Stomach (tissue), 4 donors: ENCODE data around the gene SORCS1.

ENCODE experiments used
- CTCF ChIP-seq, 7 experiments: fragments of 450-650 bp in 4 of 7; fragments of 200-600 bp in 3 of 7; sonication (generic) in 3 of 7; IDR thresholded peaks; one replicate each; pipeline ENCODE4 v1.5.1; 2016 to 2019; ENCODE audit warnings: antibody characterized with exemption in 7 of 7, control low read depth in 2 of 7, mild to moderate bottlenecking in 1 of 7
- EP300 ChIP-seq: sonication (generic); formaldehyde crosslinking; IDR thresholded peaks from one replicate; pipeline ENCODE4 v1.6.1; 2017; ENCODE audit warnings: antibody characterized with exemption
- POLR2A ChIP-seq, 4 donors: fragments of 450-650 bp; IDR thresholded peaks; one replicate each; pipeline ENCODE4 v1.6.1; 2016; ENCODE audit warnings: antibody characterized with exemption in 4 of 4, control low read depth in 2 of 4, mild to moderate bottlenecking in 1 of 4, moderate library complexity in 1 of 4
- POLR2AphosphoS5 ChIP-seq, 3 donors: sonication (generic); formaldehyde crosslinking; IDR thresholded peaks; one replicate each; pipeline ENCODE4 v1.6.1; 2016; ENCODE audit warnings: antibody characterized with exemption in 3 of 3

DNA sequence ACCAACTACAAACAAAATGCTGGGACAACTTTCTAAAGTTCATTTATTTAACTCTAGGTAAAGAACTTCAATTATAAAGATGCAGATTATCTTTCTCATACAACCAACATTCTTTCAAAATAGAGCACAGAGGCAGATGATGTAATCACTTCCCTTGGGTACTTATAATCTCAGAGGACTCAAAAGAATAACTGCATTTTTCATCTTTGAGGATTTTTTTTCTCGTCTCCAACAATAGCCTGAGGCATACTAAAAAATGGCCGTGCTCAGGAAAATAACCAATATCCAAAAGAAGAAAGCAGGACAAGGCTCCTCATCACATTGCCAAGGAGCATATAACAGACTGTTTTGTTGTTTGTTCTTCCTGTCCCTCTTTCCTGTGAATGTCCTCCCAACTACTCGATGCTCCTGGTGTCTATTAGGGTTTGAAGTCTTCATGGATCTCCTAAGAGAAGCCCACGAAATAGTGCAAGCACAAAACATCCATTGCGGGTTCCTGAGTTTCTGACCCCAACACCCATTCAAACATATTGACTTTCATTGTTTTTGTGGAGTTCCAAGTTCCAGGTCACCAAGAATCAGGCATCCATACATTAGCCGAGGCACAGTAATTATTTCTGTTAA, 182.9 kb downstream of the SORCS1 start:
- no peak for TF ChIP-seq EP300
- TF ChIP-seq POLR2AphosphoS5 (IDR thresholded peaks at IDR 0.05), result no peak
- TF ChIP-seq CTCF (IDR thresholded peaks at IDR 0.05), result no peak
- TF ChIP-seq POLR2A (IDR thresholded peaks at IDR 0.05), result no peak
